ENCODE results near the gene RNF222.

GRCh38 chr17:8359769-8360168, 37.9 kb downstream of the RNF222 start:
- TF ChIP-seq POLR2AphosphoS5 (IDR thresholded peaks at IDR 0.05) (no peak), EZH2 (IDR thresholded peaks at IDR 0.05; ENCODE audit: borderline replicate concordance, insufficient read depth, low read length, poor library complexity, severe bottlenecking) (no peak), EP300 (conservative IDR thresholded peaks at IDR 0.05; ENCODE audit: poor library complexity, severe bottlenecking) (no peak), SMC3 (conservative IDR thresholded peaks at IDR 0.05; ENCODE audit: poor library complexity) (no peak)
- TF ChIP-seq, protein P1, sequence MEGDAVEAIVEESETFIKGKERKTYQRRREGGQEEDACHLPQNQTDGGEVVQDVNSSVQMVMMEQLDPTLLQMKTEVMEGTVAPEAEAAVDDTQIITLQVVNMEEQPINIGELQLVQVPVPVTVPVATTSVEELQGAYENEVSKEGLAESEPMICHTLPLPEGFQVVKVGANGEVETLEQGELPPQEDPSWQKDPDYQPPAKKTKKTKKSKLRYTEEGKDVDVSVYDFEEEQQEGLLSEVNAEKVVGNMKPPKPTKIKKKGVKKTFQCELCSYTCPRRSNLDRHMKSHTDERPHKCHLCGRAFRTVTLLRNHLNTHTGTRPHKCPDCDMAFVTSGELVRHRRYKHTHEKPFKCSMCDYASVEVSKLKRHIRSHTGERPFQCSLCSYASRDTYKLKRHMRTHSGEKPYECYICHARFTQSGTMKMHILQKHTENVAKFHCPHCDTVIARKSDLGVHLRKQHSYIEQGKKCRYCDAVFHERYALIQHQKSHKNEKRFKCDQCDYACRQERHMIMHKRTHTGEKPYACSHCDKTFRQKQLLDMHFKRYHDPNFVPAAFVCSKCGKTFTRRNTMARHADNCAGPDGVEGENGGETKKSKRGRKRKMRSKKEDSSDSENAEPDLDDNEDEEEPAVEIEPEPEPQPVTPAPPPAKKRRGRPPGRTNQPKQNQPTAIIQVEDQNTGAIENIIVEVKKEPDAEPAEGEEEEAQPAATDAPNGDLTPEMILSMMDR (IDR thresholded peaks at IDR 0.05; ENCODE audit: poor library complexity, severe bottlenecking) = no peak

Data from neural cell (in vitro differentiated cells).